ENCODE data around the gene GPC2. TPM values are rescaled to one million over a fixed set of nuclear protein-coding genes. Genes with fewer than 3 reads are reported as not detected.

The GPC2 gene
- total RNA-seq, 1 experiment from 2014 or later = 45.2 TPM

- whole genome bisulfite sequencing (ENCODE audit: extremely low coverage, insufficient read length, low lambda C conversion rate) = no CpG with 5 or more reads among the region's 6 CpGs
- Histone ChIP-seq H3K23ac (ENCODE audit: insufficient read length, low read depth, low read length) (no peak overlapping the region), H2BK12ac (ENCODE audit: insufficient read length, low read depth, low read length) (no peak overlapping the region), H2BK20ac (ENCODE audit: low read depth, low read length, poor library complexity, severe bottlenecking) (no peak overlapping the region), H3K23me2 (ENCODE audit: insufficient read length, low read depth, low read length, poor library complexity, severe bottlenecking) (no peaks in the 10 kb centered on the region), H3K14ac (ENCODE audit: insufficient read depth, low read length) (no peak overlapping the region), H3K9me3 (ENCODE audit: control insufficient read depth, low read depth, low read length) (no peaks in the 10 kb centered on the region), H3K56ac (ENCODE audit: insufficient read length, low read depth, low read length) (no peak overlapping the region), H3K9ac (ENCODE audit: extremely low read depth, insufficient read length, low read length) (no peak overlapping the region), H2BK5ac (ENCODE audit: insufficient read length, low read length) (no peak overlapping the region), H2BK15ac (ENCODE audit: low read depth, low read length) (no peak overlapping the region), H3K4ac (ENCODE audit: low read depth, low read length) (no peak overlapping the region), H2BK120ac (ENCODE audit: low read depth, low read length, poor library complexity, severe bottlenecking) (no peak overlapping the region), H3K79me2 (ENCODE audit: insufficient read depth, low read length) (no peaks in the 10 kb centered on the region), H4K5ac (ENCODE audit: insufficient read length, low read depth, low read length) (no peak overlapping the region), H4K20me1 (ENCODE audit: control insufficient read depth, insufficient read depth, insufficient read length) (no peaks in the 10 kb centered on the region), H4K8ac (replicated peaks; ENCODE audit: insufficient read length, low read depth, low read length) (no peak overlapping the region), H3K4me1 (ENCODE audit: insufficient read depth, low read length) (no peaks in the 10 kb centered on the region), H3T11ph (ENCODE audit: low read length) (no peak overlapping the region), H3K18ac (ENCODE audit: insufficient read length, low read depth, low read length) (no peak overlapping the region), H4K91ac (ENCODE audit: insufficient read length, low read depth, low read length) (no peak overlapping the region), H3K4me2 (ENCODE audit: insufficient read depth, insufficient read length, low read length) (no peak overlapping the region), H2AK5ac (ENCODE audit: insufficient read length, low read length) (no peak overlapping the region), H3K79me1 (ENCODE audit: insufficient read depth, low read depth, low read length, poor library complexity, severe bottlenecking) (no peaks in the 10 kb centered on the region), H2AFZ (ENCODE audit: low read length) (no peak overlapping the region), H3K27ac (ENCODE audit: insufficient read length, low read depth, low read length) (no peak overlapping the region), H3K27me3 (ENCODE audit: insufficient read depth, low read length) (peaks cover 3% of the 10 kb centered on the region; the same call in 1 of the 2 replicates)
- no peak for TF ChIP-seq CTCF (conservative IDR thresholded peaks at IDR 0.05)
- H3K4me3 Mint-ChIP-seq = no peak overlapping the region
- H3K36me3 Mint-ChIP-seq (ENCODE audit: insufficient read depth in 1 of 3, low read depth in 3 of 3) = no peaks in the 10 kb centered on the region
- H3K27ac Mint-ChIP-seq = no peak overlapping the region
- H3K27me3 Mint-ChIP-seq (ENCODE audit: low read depth) = peaks cover 66% of the 10 kb centered on the region
- no peaks in the 10 kb centered on the region for H3K9me3 Mint-ChIP-seq
- DNase-seq = no peak
- peaks cover 10 to 26% of the 10 kb centered on the region in 2 experiments for H3K4me1 Mint-ChIP-seq
These were observed 32.3 kb upstream of the GPC2 start for GRCh38 chr7:100209493-100209892.

Data from H9 (cell line).